MCF 10A (cell line): Measurements from ENCODE around the gene ACTN4. TPM values are rescaled to one million over a fixed set of nuclear protein-coding genes. Genes with fewer than 3 reads are reported as not detected.

Source experiments
- BruUV-seq: library from RNA; stranded (reverse); fragments of 400-500 nt; replicated peaks from 2 replicates; lab custom pipeline; 2021; lab: Mats Ljungman, UMichigan
- CTCF ChIA-PET: fragments of 300-600 bp; sonication (Branson Sonifier 250); formaldehyde crosslinking; extraction: SDS; loops from one replicate; lab custom pipeline; 2021; ENCODE audit warnings: antibody characterized with exemption, inconsistent platforms; lab: Yijun Ruan, JAX
- POLR2A ChIA-PET: fragments of 300-600, 350-650 bp; sonication (Branson Sonifier 250); formaldehyde crosslinking; extraction: SDS; loops from one replicate; lab custom pipeline; 2020; ENCODE audit warnings: antibody characterized with exemption, inconsistent platforms; lab: Yijun Ruan, JAX
- DNase-seq: peaks from one replicate; pipeline ENCODE4 v3.0.0-alpha.2; 2018; ENCODE audit not compliant: unreplicated experiment
- H3K27ac Mint-ChIP-seq: one replicate; pipeline ENCODE4 v1.8.0; 2022; ENCODE audit warnings: mild to moderate bottlenecking, low read depth, mixed read lengths; ENCODE audit not compliant: unreplicated experiment
- H3K27me3 Mint-ChIP-seq: one replicate; pipeline ENCODE4 v1.8.0; 2022; ENCODE audit warnings: mixed read lengths; ENCODE audit not compliant: insufficient read depth, unreplicated experiment
- H3K36me3 Mint-ChIP-seq: one replicate; pipeline ENCODE4 v1.8.0; 2022; ENCODE audit warnings: mild to moderate bottlenecking, moderate library complexity, mixed read lengths; ENCODE audit not compliant: insufficient read depth, unreplicated experiment
- H3K4me1 Mint-ChIP-seq: one replicate; pipeline ENCODE4 v1.8.0; 2022; ENCODE audit warnings: mixed read lengths; ENCODE audit not compliant: insufficient read depth, unreplicated experiment
- H3K4me3 Mint-ChIP-seq: one replicate; pipeline ENCODE4 v1.8.0; 2022; ENCODE audit warnings: mild to moderate bottlenecking, moderate library complexity, mixed read lengths; ENCODE audit not compliant: unreplicated experiment
- H3K9me3 Mint-ChIP-seq: one replicate; pipeline ENCODE4 v1.8.0; 2022; ENCODE audit warnings: mixed read lengths; ENCODE audit not compliant: unreplicated experiment
- CTCF ChIP-seq: fragments of 200-600 bp; IDR thresholded peaks from one replicate; pipeline ENCODE4 v1.8.0; 2022; ENCODE audit warnings: antibody characterized with exemption, mild to moderate bottlenecking; ENCODE audit not compliant: unreplicated experiment
- intact Hi-C: fragments of 100-400 bp; cut with micrococcal nuclease; formaldehyde crosslinking; loops from 2 replicates; pipeline ENCODE4 v1.14.1; 2022
- total RNA-seq: library from RNA; stranded (reverse); gene quantifications from 2 replicates; pipeline ENCODE4 v1.2.3, GENCODE V29; 2022

The ACTN4 gene
- total RNA-seq, 1 experiment from 2014 or later = 300 TPM

GRCh38 chr19:38700350-38700901 lies 53.0 kb downstream of the ACTN4 start:
- no peak overlapping the region for H3K27ac Mint-ChIP-seq
- H3K36me3 Mint-ChIP-seq = peaks cover 90% of the 10 kb centered on the region
- no peak for TF ChIP-seq CTCF
- peaks cover 22% of the 10 kb centered on the region for H3K4me1 Mint-ChIP-seq
- no peaks in the 10 kb centered on the region for H3K9me3 Mint-ChIP-seq
- DNase-seq = no peak
- POLR2A ChIA-PET = interaction anchor here (1.0 to 2.2 kb wide), 2 partner anchors 8 to 151 kb away, joined by 3 to 9 read pairs; no protein-coding TSS in a partner anchor
- no peaks in the 10 kb centered on the region for H3K27me3 Mint-ChIP-seq
- BruUV-seq = no TSS peak
- H3K4me3 Mint-ChIP-seq = no peak overlapping the region
- intact Hi-C loops = no loop called here
- CTCF ChIA-PET = interaction anchor here (0.6 to 1.7 kb wide), 8 partner anchors 11 to 1899 kb away, joined by 3 to 5 read pairs (median 4); partner anchors contain the start of gene LGALS7B

- peaks cover 90% of the 10 kb centered on the region for H3K36me3 Mint-ChIP-seq
- no peak for TF ChIP-seq CTCF
- ChIA-PET CTCF (interaction anchor here (0.6 to 1.7 kb wide), 5 partner anchors 10 to 1899 kb away, joined by 3 to 5 read pairs (median 4); partner anchors contain the start of gene LGALS7B), POLR2A (interaction anchor here (0.7 to 2.2 kb wide), 2 partner anchors 8 to 9 kb away, joined by 3 to 9 read pairs; no protein-coding TSS in a partner anchor)
- no peaks in the 10 kb centered on the region for H3K9me3 Mint-ChIP-seq
- no peaks in the 10 kb centered on the region for H3K27me3 Mint-ChIP-seq
- TSS peak; percentile 21 for BruUV-seq
- intact Hi-C loops = no loop called here
- no peak overlapping the region for H3K4me3 Mint-ChIP-seq
- H3K27ac Mint-ChIP-seq = no peak overlapping the region
- DNase-seq = no peak
- H3K4me1 Mint-ChIP-seq = peaks cover 19% of the 10 kb centered on the region
Observed at GRCh38 chr19:38700902-38701454, 53.5 kb downstream of the ACTN4 start.

GRCh38 chr19:38701455-38702063 lies 54.1 kb downstream of the ACTN4 start:
- CTCF ChIA-PET = interaction anchor here (1.2 kb wide), 1 partner anchor 21 kb away, joined by 3 read pairs; no protein-coding TSS in a partner anchor
- H3K4me3 Mint-ChIP-seq = no peak overlapping the region
- H3K27me3 Mint-ChIP-seq = no peaks in the 10 kb centered on the region
- no TSS peak for BruUV-seq
- POLR2A ChIA-PET = interaction anchor here (0.7 to 2.2 kb wide), 3 partner anchors 8 to 54 kb away, joined by 3 to 9 read pairs (median 3); partner anchors contain the start of gene ACTN4
- no peak for TF ChIP-seq CTCF
- no peak overlapping the region for H3K27ac Mint-ChIP-seq
- no peaks in the 10 kb centered on the region for H3K9me3 Mint-ChIP-seq
- H3K4me1 Mint-ChIP-seq = peaks cover 19% of the 10 kb centered on the region
- intact Hi-C loops = no loop called here
- DNase-seq = no peak
- peaks cover 90% of the 10 kb centered on the region for H3K36me3 Mint-ChIP-seq

GRCh38 chr19:38702278-38702677 lies 54.8 kb downstream of the ACTN4 start:
- H3K4me1 Mint-ChIP-seq = peaks cover 19% of the 10 kb centered on the region
- peaks cover 95% of the 10 kb centered on the region for H3K36me3 Mint-ChIP-seq
- TF ChIP-seq CTCF = no peak
- H3K27ac Mint-ChIP-seq = no peak overlapping the region
- intact Hi-C loops = no loop called here
- ChIA-PET POLR2A (interaction anchor here (0.7 kb wide), 1 partner anchor 55 kb away, joined by 3 read pairs; the partner anchor contains the start of gene ACTN4), CTCF (interaction anchor here (0.6 to 0.9 kb wide), 2 partner anchors 68 to 97 kb away, joined by 3 read pairs; no protein-coding TSS in a partner anchor)
- H3K4me3 Mint-ChIP-seq = no peak overlapping the region
- no peaks in the 10 kb centered on the region for H3K27me3 Mint-ChIP-seq
- BruUV-seq = no TSS peak
- H3K9me3 Mint-ChIP-seq = no peaks in the 10 kb centered on the region
- no peak for DNase-seq
